ENCODE measurements around the gene SF1. TPM values are rescaled to one million over a fixed set of nuclear protein-coding genes. Genes with fewer than 3 reads are reported as not detected.

SF1 gene
- polyA plus RNA-seq, 1 donor, result 225 TPM

GRCh38 chr11:64746486-64746885, 31.9 kb downstream of the SF1 start:
- DNase-seq (ENCODE audit: low read depth), result no peak

- DNase-seq (ENCODE audit: low read depth), result no peak
Measured at GRCh38 chr11:64745521-64746328, 32.6 kb downstream of the SF1 start.

- DNase-seq (ENCODE audit: low read depth), result no peak
Measured at GRCh38 chr11:64745189-64745520, 33.2 kb downstream of the SF1 start.

GRCh38 chr11:64744544-64745188, 33.7 kb downstream of the SF1 start:
- DNase-seq (ENCODE audit: low read depth), result no peak

GRCh38 chr11:64743591-64744543, 34.5 kb downstream of the SF1 start, which contains the start of gene RASGRP2:
RASGRP2 (minus strand) TSS chr11:64744142; CDS start chr11:64742866, 1,276 bp downstream.
- no peak for DNase-seq (ENCODE audit: low read depth)

GRCh38 chr11:64742889-64743590, 35.3 kb downstream of the SF1 start:
- no peak for DNase-seq (ENCODE audit: low read depth)

GRCh38 chr11:64742087-64742888, 36.1 kb downstream of the SF1 start:
- no peak for DNase-seq (ENCODE audit: low read depth)

- DNase-seq (ENCODE audit: low read depth), result no peak
Measured at GRCh38 chr11:64741375-64742086, 36.8 kb downstream of the SF1 start.

- no peak for DNase-seq (ENCODE audit: low read depth)
Measured at GRCh38 chr11:64739871-64740270, 38.5 kb downstream of the SF1 start.

- DNase-seq (ENCODE audit: low read depth), result no peak
Measured at GRCh38 chr11:64736654-64737053, 41.7 kb downstream of the SF1 start.

GRCh38 chr11:64735725-64736259, 42.5 kb downstream of the SF1 start:
- no peak for DNase-seq (ENCODE audit: low read depth)

GRCh38 chr11:64734811-64735724, 43.3 kb downstream of the SF1 start:
- no peak for DNase-seq (ENCODE audit: low read depth)

- DNase-seq (ENCODE audit: low read depth), result no peak
Measured at GRCh38 chr11:64731601-64732000, 46.7 kb downstream of the SF1 start.

GRCh38 chr11:64729851-64730382, 48.4 kb downstream of the SF1 start:
- no peak for DNase-seq (ENCODE audit: low read depth)

- no peak for DNase-seq (ENCODE audit: low read depth)
Measured at GRCh38 chr11:64728757-64729365, 49.5 kb downstream of the SF1 start.

GRCh38 chr11:64726867-64727530, 51.3 kb downstream of the SF1 start:
- DNase-seq (ENCODE audit: low read depth), result no peak

GRCh38 chr11:64726211-64726641, 52.1 kb downstream of the SF1 start:
- DNase-seq (ENCODE audit: low read depth), result no peak
